H1 (cell line): ENCODE measurements around the gene THAP4. TPM values are rescaled to one million over a fixed set of nuclear protein-coding genes. Genes with fewer than 3 reads are reported as not detected.
A peak's percentile ranks its signal among the peaks of the same experiment; 100 is the strongest.

Experiments
- CTCF ChIA-PET: fragments of 300-600 bp; sonication (Branson Sonifier 250); formaldehyde crosslinking; loops from one replicate; lab custom pipeline; 2021; ENCODE audit not compliant: partially characterized antibody; lab: Charles Lee
- POLR2A ChIA-PET: fragments of 300-600 bp; sonication (Branson Sonifier 250); formaldehyde crosslinking; loops from one replicate; lab custom pipeline; 2021; ENCODE audit warnings: inconsistent platforms; ENCODE audit not compliant: partially characterized antibody; lab: Charles Lee
- DNase-seq, 2 experiments: peaks; one replicate each; pipeline versions ENCODE4 v3.0.0 to v3.0.0-alpha.2; 2010 to 2022; ENCODE audit warnings: low spot score in 2 of 2, low read depth in 1 of 2, mixed read lengths in 1 of 2
- FAIRE-seq: peaks from 2 replicates; lab custom pipeline; 2011; peaks lifted over from hg19 to GRCh38; lab: Jason Lieb, UNC
- H2AFZ ChIP-seq: 2 replicates; pipeline ENCODE4 v1.8.1; 2012; ENCODE audit warnings: low read length, inconsistent platforms
- H2AK5ac ChIP-seq: 2 replicates; pipeline ENCODE4 v1.6.1; 2013; ENCODE audit warnings: low read depth, low read length
- H2BK120ac ChIP-seq: replicated peaks from 2 replicates; pipeline ENCODE3; 2013; ENCODE audit warnings: low read depth, low read length, inconsistent platforms
- H2BK12ac ChIP-seq: 2 replicates; pipeline ENCODE4 v1.6.1; 2013; ENCODE audit warnings: low read depth, low read length
- H2BK15ac ChIP-seq: 2 replicates; pipeline ENCODE4 v1.6.1; 2013; ENCODE audit warnings: low read length
- H2BK20ac ChIP-seq: 2 replicates; pipeline ENCODE4 v1.6.1; 2013; ENCODE audit warnings: low read length
- H2BK5ac ChIP-seq: 2 replicates; pipeline ENCODE4 v1.6.1; 2013; ENCODE audit warnings: low read depth, low read length
- H3K14ac ChIP-seq: 2 replicates; pipeline ENCODE4 v1.6.1; 2013; ENCODE audit warnings: inconsistent platforms; ENCODE audit not compliant: insufficient read length
- H3K18ac ChIP-seq: 2 replicates; pipeline ENCODE4 v1.6.1; 2013; ENCODE audit warnings: low read length; ENCODE audit errors: extremely low read depth
- H3K23ac ChIP-seq: 2 replicates; pipeline ENCODE4 v1.6.1; 2013; ENCODE audit warnings: inconsistent platforms; ENCODE audit not compliant: insufficient read length
- H3K23me2 ChIP-seq: 2 replicates; pipeline ENCODE4 v1.6.1; 2013; ENCODE audit warnings: low read depth, low read length
- H3K27ac ChIP-seq: 2 replicates; pipeline ENCODE4 v1.6.1; 2011; ENCODE audit warnings: low read depth, low read length, inconsistent platforms
- H3K27me3 ChIP-seq, 4 experiments: replicated peaks in 1 of 4; 1 replicate in 1 of 4; 2 replicates in 3 of 4; pipeline versions ENCODE4 v1.6.1 to v1.8.1; 2011 to 2013; ENCODE audit warnings: low read length in 3 of 4, mild to moderate bottlenecking in 3 of 4, inconsistent platforms in 2 of 4, mixed read lengths in 2 of 4, moderate library complexity in 1 of 4; ENCODE audit not compliant: control insufficient read depth in 3 of 4, insufficient read depth in 3 of 4; ENCODE audit errors: extremely low read depth in 1 of 4
- H3K36me3 ChIP-seq, 4 experiments: 2 replicates each; pipeline versions ENCODE4 v1.6.1 to v1.8.1; 2011 to 2013; ENCODE audit warnings: mild to moderate bottlenecking in 4 of 4, low read length in 3 of 4, moderate library complexity in 2 of 4, control low read depth in 1 of 4, inconsistent platforms in 1 of 4; ENCODE audit not compliant: insufficient read depth in 4 of 4, control insufficient read depth in 2 of 4
- H3K4ac ChIP-seq: replicated peaks from 2 replicates; pipeline ENCODE3; 2013; ENCODE audit warnings: low read length, low read depth, mixed read lengths, inconsistent platforms; ENCODE audit not compliant: insufficient read length
- H3K4me1 ChIP-seq, 4 experiments: replicated peaks in 1 of 4; 1 replicate in 1 of 4; 2 replicates in 3 of 4; pipeline versions ENCODE4 v1.6.1 to v1.8.1; 2011 to 2013; ENCODE audit warnings: low read length in 3 of 4, inconsistent platforms in 2 of 4, mixed read lengths in 1 of 4; ENCODE audit not compliant: insufficient read depth in 4 of 4, control insufficient read depth in 3 of 4
- H3K4me2 ChIP-seq, 2 experiments: 2 replicates each; pipeline versions ENCODE4 v1.6.1 to v1.8.1; 2011 to 2013; ENCODE audit warnings: low read depth in 2 of 2, low read length in 2 of 2, control low read depth in 1 of 2, inconsistent platforms in 1 of 2, mild to moderate bottlenecking in 1 of 2; ENCODE audit not compliant: insufficient read depth in 1 of 2
- H3K4me3 ChIP-seq, 4 experiments: fragments of 200-600, 300-600 bp in 1 of 4; sonication (generic), shearing (Covaris generic), sonication (Bioruptor Twin) in 1 of 4; 2 replicates each; pipeline versions ENCODE4 v1.5.1 to v1.8.1; 2011 to 2016; ENCODE audit warnings: low read length in 4 of 4, low read depth in 3 of 4, control low read depth in 2 of 4, inconsistent platforms in 2 of 4, mild to moderate bottlenecking in 2 of 4, mixed read lengths in 1 of 4, moderate library complexity in 1 of 4; ENCODE audit not compliant: insufficient read depth in 2 of 4; ENCODE audit errors: extremely low read depth in 1 of 4
- H3K56ac ChIP-seq: replicated peaks from 2 replicates; pipeline ENCODE3; 2013; ENCODE audit warnings: low read depth, mild to moderate bottlenecking, mixed read lengths, low read length, inconsistent platforms; ENCODE audit not compliant: insufficient read length
- H3K79me1 ChIP-seq: 2 replicates; pipeline ENCODE4 v1.6.1; 2013; ENCODE audit warnings: low read depth, low read length, control low read depth
- H3K79me2 ChIP-seq, 2 experiments: 2 replicates each; pipeline versions ENCODE4 v1.6.1 to v1.8.1; 2012 to 2013; ENCODE audit warnings: low read length in 2 of 2, mild to moderate bottlenecking in 2 of 2, inconsistent platforms in 1 of 2; ENCODE audit not compliant: insufficient read depth in 2 of 2, control insufficient read depth in 1 of 2
- H3K9ac ChIP-seq, 4 experiments: replicated peaks in 1 of 4; 1 replicate in 1 of 4; 2 replicates in 3 of 4; pipeline versions ENCODE4 v1.6.1 to v1.8.1; 2011 to 2013; ENCODE audit warnings: low read depth in 3 of 4, low read length in 3 of 4, control low read depth in 2 of 4, mild to moderate bottlenecking in 2 of 4, moderate library complexity in 2 of 4, inconsistent platforms in 1 of 4; ENCODE audit errors: extremely low read depth in 1 of 4
- H3K9me3 ChIP-seq, 2 experiments: 2 replicates each; pipeline versions ENCODE4 v1.6.1 to v1.8.1; 2012 to 2013; ENCODE audit warnings: mild to moderate bottlenecking in 2 of 2, moderate library complexity in 2 of 2, control low read depth in 1 of 2, inconsistent platforms in 1 of 2, low read depth in 1 of 2, low read length in 1 of 2, mixed read lengths in 1 of 2; ENCODE audit not compliant: insufficient read depth in 2 of 2
- H4K20me1 ChIP-seq, 2 experiments: replicated peaks in 1 of 2; 2 replicates each; pipeline versions ENCODE3 to v1.8.1; 2011 to 2013; ENCODE audit warnings: inconsistent platforms in 2 of 2, low read length in 2 of 2, mild to moderate bottlenecking in 1 of 2; ENCODE audit not compliant: insufficient read depth in 2 of 2, control insufficient read depth in 1 of 2
- H4K5ac ChIP-seq: 2 replicates; pipeline ENCODE4 v1.6.1; 2013; ENCODE audit warnings: low read length, low read depth, mixed read lengths, inconsistent platforms; ENCODE audit not compliant: insufficient read length
- H4K8ac ChIP-seq: 2 replicates; pipeline ENCODE4 v1.8.0; 2013; ENCODE audit warnings: mild to moderate bottlenecking, moderate library complexity, low read length, inconsistent platforms; ENCODE audit not compliant: insufficient read depth; ENCODE audit errors: extremely low read depth
- H4K91ac ChIP-seq: replicated peaks from 2 replicates; pipeline ENCODE3; 2013; ENCODE audit warnings: low read length, mixed read lengths, inconsistent platforms; ENCODE audit not compliant: insufficient read length
- JUND ChIP-seq: IDR thresholded peaks from 2 replicates; pipeline ENCODE4 v1.6.1; 2011; ENCODE audit warnings: mild to moderate bottlenecking, improper control_type of control experiment, low read length
- NRF1 ChIP-seq: IDR thresholded peaks from 2 replicates; pipeline ENCODE4 v1.6.1; 2011; ENCODE audit warnings: mild to moderate bottlenecking, low read depth, low read length, improper control_type of control experiment
- POU5F1 ChIP-seq: IDR thresholded peaks from 2 replicates; pipeline ENCODE4 v1.6.1; 2011; ENCODE audit warnings: low read depth, mild to moderate bottlenecking, low read length, moderate library complexity
- SAP30 ChIP-seq: fragments of 300-600 bp; sonication (generic); IDR thresholded peaks from 2 replicates; pipeline ENCODE4 v1.7.1; 2012; ENCODE audit warnings: low read length, moderate library complexity, mild to moderate bottlenecking, inconsistent platforms; ENCODE audit not compliant: insufficient read depth, insufficient replicate concordance
- SP2 ChIP-seq: IDR thresholded peaks from 2 replicates; pipeline ENCODE4 v1.6.1; 2012; ENCODE audit warnings: mild to moderate bottlenecking, low read length, inconsistent platforms
- TAF1 ChIP-seq: IDR thresholded peaks from 2 replicates; pipeline ENCODE4 v1.6.1; 2011; ENCODE audit warnings: mild to moderate bottlenecking, low read depth, low read length
- WGBS, 2 experiments: shearing (Covaris generic) in 1 of 2; methylation state at CpG; one replicate each; pipeline versions ENCODE4 v1.1.6 to v1.1.7; 2013 to 2015; ENCODE audit warnings: low lambda C conversion rate in 2 of 2, mixed read lengths in 2 of 2, inconsistent platforms in 1 of 2, low coverage in 1 of 2, missing lambda C conversion rate in 1 of 2; ENCODE audit not compliant: insufficient replicate concordance in 2 of 2, insufficient coverage in 1 of 2, insufficient read length in 1 of 2; ENCODE audit errors: extremely low coverage in 1 of 2, missing lambda C conversion rate in 1 of 2; 5-methylcytosine and 5-hydroxymethylcytosine counted together
- polyA plus RNA-seq, 7 experiments: library from polyadenylated mRNA; depleted of rRNA in 3 of 7; stranded (reverse) in 5 of 7; unstranded in 2 of 7; fragments of >200 nt in 5 of 7; fragments of 200-250 nt in 2 of 7; gene quantifications; 1 replicate in 5 of 7; 2 replicates in 1 of 7; 4 replicates in 1 of 7; pipeline versions ENCODE4 v1.2.1 to v1.2.3, GENCODE V29; 2011 to 2013; ENCODE audit warnings: missing spikeins in 2 of 7, mixed read lengths in 2 of 7
- total RNA-seq: library from RNA; stranded (reverse); fragmentation: NEBNext Ultra II Directional; extraction: Animal tissue kit (Norgen Biotek cat#: 25700); gene quantifications from 2 replicates; pipeline ENCODE4 v1.2.1, GENCODE V29; 2021

THAP4 gene
- total and polyA plus RNA-seq, 2 of the 8 experiments (the other 6 are each of a cell fraction or from before 2014, with no cell fraction given) = 78.9 to 83.6 TPM

DNA sequence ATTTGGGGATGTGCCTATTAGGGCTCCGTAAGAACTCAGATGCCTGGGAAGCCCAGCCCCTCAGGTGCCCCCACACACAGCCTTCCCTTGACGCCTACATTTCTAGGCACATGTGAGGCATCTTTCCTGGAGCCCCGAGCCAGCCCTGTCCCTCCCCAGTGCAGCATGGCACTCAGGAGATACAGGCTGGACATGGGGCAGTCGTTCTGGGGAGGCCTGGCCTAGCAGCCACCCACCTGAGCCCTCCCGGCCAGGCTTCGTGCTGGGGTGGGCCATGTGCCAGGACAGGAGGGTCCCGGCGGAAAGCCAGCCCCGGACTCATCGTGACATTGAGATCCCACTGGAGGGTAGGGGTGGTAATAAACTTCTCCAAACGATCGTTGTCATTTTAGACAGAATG, 63.2 kb downstream of the THAP4 start:
- Histone ChIP-seq H2BK120ac (no peak overlapping the region), H3K18ac (no peak overlapping the region), H3K4ac (no peak overlapping the region), H3K4me3 (no peak overlapping the region), H3K79me1 (no peaks in the 10 kb centered on the region; the same call in none of the 2 replicates), H2AK5ac (no peak overlapping the region), H3K9ac (no peak overlapping the region), H3K27ac (no peak overlapping the region), H3K79me2 (no peaks in the 10 kb centered on the region; a peak in 1 of 4 replicates), H3K56ac (no peak overlapping the region), H3K36me3 (peaks cover 0 to 4% (median 2%) of the 10 kb centered on the region in 4 experiments; a peak in 2 of 8 replicates), H2BK15ac (no peak overlapping the region), H3K14ac (no peak overlapping the region), H4K20me1 (peaks cover 0 to 5% of the 10 kb centered on the region in 2 experiments), H3K23ac (no peak overlapping the region), H2BK20ac (no peak overlapping the region), H3K4me2 (no peak overlapping the region), H2BK5ac (no peak overlapping the region), H3K23me2 (peaks cover 6% of the 10 kb centered on the region; the same call in 1 of the 2 replicates), H4K5ac (no peak overlapping the region), H4K8ac (0 out of 2 replicates have a peak overlapping the region, but pooled peaks have one; percentile 14), H2BK12ac (no peak overlapping the region), H3K4me1 (peaks cover 0 to 16% (median 2%) of the 10 kb centered on the region in 4 experiments; a peak in 3 of 7 replicates), H4K91ac (no peak overlapping the region), H3K27me3 (peaks cover 0 to 2% (median 0%) of the 10 kb centered on the region in 4 experiments; a peak in 3 of 7 replicates), H2AFZ (no peak overlapping the region), H3K9me3 (no peaks in the 10 kb centered on the region)
- DNase-seq (no peak), FAIRE-seq (no peak)
- CTCF ChIA-PET = no interaction called here
- POLR2A ChIA-PET = interaction anchor here (0.6 to 1.6 kb wide), 3 partner anchors 33 to 127 kb away, joined by 3 to 4 read pairs (median 4); no protein-coding TSS in a partner anchor
- 87% methylated on average over 10 of the region's 12 CpGs; no CpG with 5 or more reads in 1 of the 2 experiments for WGBS, 2 experiments
- TF ChIP-seq SP2 (no peak), NRF1 (no peak), SAP30 (no peak), JUND (no peak), TAF1 (no peak), POU5F1 (no peak)
